Measurements from ENCODE around the gene LPGAT1. TPM values are rescaled to one million over a fixed set of nuclear protein-coding genes. Genes with fewer than 3 reads are reported as not detected.
A peak's percentile ranks its signal among the peaks of the same experiment; 100 is the strongest.

LPGAT1 gene
- total and polyA plus RNA-seq, 8 donors: 8.2 to 49.7 (median 24.7) TPM

DNA sequence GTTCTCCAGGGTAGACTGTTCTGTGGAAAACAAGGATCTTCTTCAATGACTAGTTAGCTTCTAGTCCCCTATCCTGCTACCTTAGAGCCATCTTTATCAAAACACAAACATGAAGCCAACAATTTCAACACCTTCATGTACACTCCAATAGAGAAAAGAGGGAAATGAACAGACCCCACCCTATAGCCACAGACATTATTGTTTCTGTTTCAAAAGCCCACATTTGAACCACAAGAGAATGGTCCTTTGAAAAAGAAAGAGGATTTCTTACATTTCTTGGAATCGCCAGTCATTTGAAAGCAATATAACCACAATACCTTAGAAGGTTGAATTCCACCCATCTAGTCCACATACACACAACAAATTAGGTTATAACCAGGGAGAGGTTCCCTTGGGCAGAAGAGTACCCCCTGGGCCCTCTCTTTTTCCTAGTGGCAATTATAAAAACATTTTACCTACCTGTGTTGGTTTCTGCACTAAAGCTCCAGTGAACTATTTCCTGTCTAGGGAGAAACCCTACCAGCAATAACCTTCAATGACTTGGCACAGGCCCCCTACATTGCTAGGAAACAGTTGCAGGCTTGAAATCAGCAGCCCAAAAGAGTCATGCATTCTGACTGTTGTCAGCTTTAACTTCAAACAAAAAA is 2.7 kb upstream of the LPGAT1 start:
- FAIRE-seq (no peak), ATAC-seq (no peak), DNase-seq (no peak)
- intact Hi-C loops (cut with DNase I): loop anchor here in 2 of 3 donors (5.0 to 10.0 kb wide), 2 partner anchors 102 to 136 kb away; no protein-coding TSS in a partner anchor
- Histone ChIP-seq H3K9me3 (no peaks in the 10 kb centered on the region), H3K27me3 (no peaks in the 10 kb centered on the region), H3K4me3 (no peak overlapping the region), H3K36me3 (no peaks in the 10 kb centered on the region), H3K27ac (no peak overlapping the region), H3K4me1 (peaks cover 0 to 3% (median 0%) of the 10 kb centered on the region in 3 donors)
- WGBS, 2 donors: 91 to 97% methylated on average over 1 of the region's 1 CpG
- TF ChIP-seq, protein P1, sequence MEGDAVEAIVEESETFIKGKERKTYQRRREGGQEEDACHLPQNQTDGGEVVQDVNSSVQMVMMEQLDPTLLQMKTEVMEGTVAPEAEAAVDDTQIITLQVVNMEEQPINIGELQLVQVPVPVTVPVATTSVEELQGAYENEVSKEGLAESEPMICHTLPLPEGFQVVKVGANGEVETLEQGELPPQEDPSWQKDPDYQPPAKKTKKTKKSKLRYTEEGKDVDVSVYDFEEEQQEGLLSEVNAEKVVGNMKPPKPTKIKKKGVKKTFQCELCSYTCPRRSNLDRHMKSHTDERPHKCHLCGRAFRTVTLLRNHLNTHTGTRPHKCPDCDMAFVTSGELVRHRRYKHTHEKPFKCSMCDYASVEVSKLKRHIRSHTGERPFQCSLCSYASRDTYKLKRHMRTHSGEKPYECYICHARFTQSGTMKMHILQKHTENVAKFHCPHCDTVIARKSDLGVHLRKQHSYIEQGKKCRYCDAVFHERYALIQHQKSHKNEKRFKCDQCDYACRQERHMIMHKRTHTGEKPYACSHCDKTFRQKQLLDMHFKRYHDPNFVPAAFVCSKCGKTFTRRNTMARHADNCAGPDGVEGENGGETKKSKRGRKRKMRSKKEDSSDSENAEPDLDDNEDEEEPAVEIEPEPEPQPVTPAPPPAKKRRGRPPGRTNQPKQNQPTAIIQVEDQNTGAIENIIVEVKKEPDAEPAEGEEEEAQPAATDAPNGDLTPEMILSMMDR (IDR thresholded peaks at IDR 0.05): no peak

DNA sequence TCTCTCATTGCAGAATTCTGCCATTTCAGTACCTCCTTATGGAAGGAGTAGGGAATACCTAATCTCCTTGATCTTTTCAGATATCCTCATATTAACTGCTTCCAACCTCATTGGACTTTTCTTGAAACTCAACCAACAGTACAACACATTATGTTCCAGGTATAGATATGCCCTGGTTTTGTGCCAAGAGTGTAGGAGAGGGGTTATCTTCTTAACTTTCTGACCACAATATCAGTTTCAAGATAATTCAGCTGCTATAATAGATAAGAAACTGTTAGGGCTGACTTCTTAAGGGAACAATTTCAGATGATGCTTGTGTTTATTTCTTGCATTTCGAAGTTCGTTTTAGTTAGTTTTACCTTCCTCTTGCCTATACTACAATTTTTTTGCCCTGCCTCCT is 2.1 kb upstream of the LPGAT1 start:
- FAIRE-seq (no peak), DNase-seq (no peak), ATAC-seq (no peak)
- H3K9me3 ChIP-seq: no peaks in the 10 kb centered on the region
- H3K36me3 ChIP-seq: no peaks in the 10 kb centered on the region
- intact Hi-C loops (cut with DNase I): loop anchor here in 2 of 3 donors (5.0 to 10.0 kb wide), 2 partner anchors 102 to 135 kb away; no protein-coding TSS in a partner anchor
- H3K4me1 ChIP-seq: peaks cover 0 to 9% (median 0%) of the 10 kb centered on the region in 3 donors
- H3K27ac ChIP-seq: no peak overlapping the region
- TF ChIP-seq, protein P1 (IDR thresholded peaks at IDR 0.05): no peak
- H3K27me3 ChIP-seq: no peaks in the 10 kb centered on the region
- WGBS, 2 donors: 66 to 95% methylated on average over 2 of the region's 2 CpGs
- H3K4me3 ChIP-seq: no peak overlapping the region

DNA sequence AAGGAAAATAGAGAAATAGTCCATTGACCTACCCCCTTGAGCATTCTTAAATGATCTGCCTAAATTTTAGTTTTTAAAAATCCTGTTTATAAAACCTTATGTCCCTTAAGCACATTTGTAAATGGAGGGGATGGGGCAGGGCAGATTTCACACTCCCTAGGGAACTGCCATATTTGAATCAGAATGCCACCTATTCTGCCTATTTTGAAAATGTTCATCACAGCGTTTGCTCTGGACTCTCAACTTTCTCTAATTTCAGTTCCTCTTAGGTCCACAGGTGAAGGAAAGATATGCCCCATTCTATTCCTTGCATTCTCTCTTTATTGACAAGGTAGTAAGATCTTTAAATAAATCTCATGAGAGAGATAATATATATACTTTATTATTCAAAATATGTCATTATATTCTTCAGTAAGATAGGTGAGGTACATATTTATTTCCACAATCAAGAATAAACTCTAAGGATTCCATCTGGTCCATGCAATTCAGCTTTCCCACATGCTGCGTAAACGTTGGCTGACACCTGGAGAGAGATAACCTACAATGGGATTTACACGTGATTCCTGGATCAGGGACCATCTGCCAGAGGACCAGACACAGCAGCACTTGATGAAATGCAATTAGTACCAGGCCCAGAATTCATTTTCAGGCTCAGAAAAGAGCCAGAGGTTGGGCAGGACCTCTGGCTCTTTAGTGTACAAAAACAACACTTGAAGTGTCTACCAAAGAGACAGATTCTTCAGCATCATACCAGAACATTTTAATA is 1.2 kb upstream of the LPGAT1 start:
- 55 to 59% methylated on average over 4 of the region's 4 CpGs for WGBS, 2 donors

DNA sequence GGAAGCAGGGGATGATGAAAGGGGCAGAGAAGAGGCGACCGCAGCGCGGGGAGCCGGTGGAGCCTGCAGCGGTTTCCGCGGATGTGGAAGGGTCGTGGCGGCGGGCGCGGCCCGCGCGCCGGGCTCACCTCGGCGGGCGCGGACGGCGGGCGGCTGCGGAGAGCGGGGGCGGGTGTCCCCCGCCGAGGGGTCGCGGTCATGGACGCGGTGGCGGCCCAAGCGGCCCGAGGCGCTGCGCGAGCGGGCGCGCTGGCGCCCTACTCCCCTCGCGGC is 572 bp downstream of the LPGAT1 start:
- Histone ChIP-seq H3K27ac (peak overlapping the region in 3 of 4 donors; percentile 75 to 93 (median 89)), H3K4me3 (peak overlapping the region; percentile 46 to 87 (median 70)), H3K27me3 (no peaks in the 10 kb centered on the region), H3K4me1 (peaks cover 0 to 16% (median 0%) of the 10 kb centered on the region in 3 donors), H3K36me3 (no peaks in the 10 kb centered on the region), H3K9me3 (no peaks in the 10 kb centered on the region)
- ATAC-seq (peak in 1 of 4 donors; percentile 3), DNase-seq (peak in 1 of 6 donors; percentile 18), FAIRE-seq (no peak)
- TF ChIP-seq, protein P1 (IDR thresholded peaks at IDR 0.05): no peak
- WGBS, 2 donors: 0% methylated on average over 15 to 45 of the region's 45 CpGs
- intact Hi-C loops (cut with DNase I): loop anchor here in 2 of 3 donors (5.0 to 10.0 kb wide), 2 partner anchors 105 to 133 kb away; no protein-coding TSS in a partner anchor

More for the DNA sequence above, 1.2 kb upstream of the LPGAT1 start:
- intact Hi-C loops (cut with DNase I): loop anchor here in 2 of 3 donors (5.0 to 10.0 kb wide), 2 partner anchors 103 to 134 kb away; no protein-coding TSS in a partner anchor
- DNase-seq (no peak), FAIRE-seq (no peak), ATAC-seq (no peak)
- H3K27me3 ChIP-seq: no peaks in the 10 kb centered on the region
- H3K4me3 ChIP-seq: no peak overlapping the region
- no peaks in the 10 kb centered on the region for H3K9me3 ChIP-seq
- H3K27ac ChIP-seq: no peak overlapping the region
- H3K36me3 ChIP-seq: no peaks in the 10 kb centered on the region
- TF ChIP-seq, protein P1 (IDR thresholded peaks at IDR 0.05): no peak
- H3K4me1 ChIP-seq: peaks cover 0 to 14% (median 0%) of the 10 kb centered on the region in 3 donors
